Stimulated activated CD8-positive, alpha-beta memory T cell treated with anti-CD3 and anti-CD28 coated beads, Interleukin-12 subunit alpha, Interleukin-12 subunit beta, amount 100 ng/mL, for 24 hours (primary cell): Measurements from ENCODE around the gene VAV2.
"Not testable (repeated sequence)": the region's sequence is repeated elsewhere in the genome, so short reads cannot be mapped to it uniquely, and the experiment has no call there.

ENCODE experiments used
- DNase-seq: peaks from one replicate; pipeline ENCODE4 v3.0.0-alpha.2; 2020; ENCODE audit errors: extremely low read depth

VAV2 gene

GRCh38 chr9:133917375-133917774 is 74.7 kb downstream of the VAV2 start:
- no peak for DNase-seq

GRCh38 chr9:133916159-133916541 is 76.0 kb downstream of the VAV2 start:
- no peak for DNase-seq

- no peak for DNase-seq
These were observed 76.5 kb downstream of the VAV2 start for GRCh38 chr9:133915534-133916158.

GRCh38 chr9:133914442-133915342 is 77.4 kb downstream of the VAV2 start:
- DNase-seq, result no peak

GRCh38 chr9:133913571-133914369 is 78.4 kb downstream of the VAV2 start:
- no peak for DNase-seq

GRCh38 chr9:133910855-133911514 is 81.1 kb downstream of the VAV2 start:
- DNase-seq, result no peak

GRCh38 chr9:133906932-133907910 is 84.9 kb downstream of the VAV2 start:
- no peak for DNase-seq

GRCh38 chr9:133906218-133906617 is 85.9 kb downstream of the VAV2 start:
- no peak for DNase-seq

- no peak for DNase-seq
These were observed 86.6 kb downstream of the VAV2 start for GRCh38 chr9:133905493-133905892.

- DNase-seq, result no peak
These were observed 87.6 kb downstream of the VAV2 start for GRCh38 chr9:133904346-133905090.

GRCh38 chr9:133901184-133901835 is 90.8 kb downstream of the VAV2 start:
- no peak for DNase-seq

GRCh38 chr9:133897675-133898074 is 94.4 kb downstream of the VAV2 start:
- DNase-seq, result no peak

- not testable (repeated sequence) for DNase-seq
These were observed 96.1 kb downstream of the VAV2 start for GRCh38 chr9:133896007-133896406.

- no peak for DNase-seq
These were observed 96.8 kb downstream of the VAV2 start for GRCh38 chr9:133895335-133895734.

- DNase-seq, result no peak
These were observed 97.5 kb downstream of the VAV2 start for GRCh38 chr9:133894377-133895321.

- DNase-seq, result no peak
These were observed 98.7 kb downstream of the VAV2 start for GRCh38 chr9:133893191-133893994.

GRCh38 chr9:133892193-133892920 is 99.8 kb downstream of the VAV2 start:
- no peak for DNase-seq
